Ammon's horn (tissue), 1 donor: Measurements from ENCODE around the gene MAGEB5.
"Not testable (repeated sequence)": the region's sequence is repeated elsewhere in the genome, so short reads cannot be mapped to it uniquely, and the experiment has no call there.

ENCODE experiments used
- DNase-seq: peaks from one replicate; pipeline ENCODE4 v3.0.0-alpha.2; 2016; ENCODE audit warnings: low spot score

Gene MAGEB5, protein sequence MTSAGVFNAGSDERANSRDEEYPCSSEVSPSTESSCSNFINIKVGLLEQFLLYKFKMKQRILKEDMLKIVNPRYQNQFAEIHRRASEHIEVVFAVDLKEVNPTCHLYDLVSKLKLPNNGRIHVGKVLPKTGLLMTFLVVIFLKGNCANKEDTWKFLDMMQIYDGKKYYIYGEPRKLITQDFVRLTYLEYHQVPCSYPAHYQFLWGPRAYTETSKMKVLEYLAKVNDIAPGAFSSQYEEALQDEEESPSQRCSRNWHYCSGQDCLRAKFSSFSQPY

DNA sequence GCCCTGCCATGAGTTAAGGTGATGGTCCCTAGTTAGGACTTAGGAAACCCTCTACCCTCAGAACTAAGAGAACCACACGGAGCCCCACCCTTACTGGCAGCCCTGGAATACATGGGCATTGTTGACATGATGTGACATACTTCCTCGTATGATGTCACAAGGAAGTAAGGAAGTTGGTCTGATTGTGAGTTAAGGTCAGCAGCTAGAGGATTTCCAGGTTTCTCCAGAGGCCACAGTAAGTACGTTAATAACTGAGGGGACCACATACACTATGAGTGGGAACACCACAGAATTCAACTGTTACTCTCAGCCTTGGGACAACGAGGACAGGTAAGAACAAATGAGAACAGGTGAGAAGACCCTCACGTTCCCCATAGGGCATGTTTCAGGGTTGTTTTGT, at the start of gene MAGEB5:
Gene MAGEB5 (plus strand): TSS at position 301 of the 400 bp plus-strand sequence. CDS start 1,133 bp downstream, outside the sequence.
- no peak for DNase-seq

DNA sequence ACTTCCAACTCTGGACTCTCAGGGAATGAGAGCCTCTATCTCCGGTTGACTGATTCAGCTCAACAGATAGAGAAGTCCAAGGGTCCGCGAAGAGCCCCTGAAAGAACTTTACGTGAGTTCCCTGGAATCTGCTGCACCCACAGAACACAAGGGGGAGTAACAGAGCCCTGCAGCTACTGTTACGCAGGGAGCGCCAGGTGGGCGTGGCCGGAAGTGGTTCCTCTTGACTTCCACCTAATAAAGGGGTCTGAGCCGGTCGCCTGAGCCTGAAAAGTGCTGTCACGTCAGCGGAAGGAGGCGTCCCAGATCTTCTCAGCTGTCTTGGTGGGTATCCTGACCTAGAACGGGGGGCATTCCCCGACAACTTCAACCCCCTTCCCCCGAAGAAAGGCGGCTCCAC, 23.8 kb upstream of the MAGEB5 start, which contains the start of gene MAGEB6:
Gene MAGEB6 (plus strand): TSS at position 237 of the 400 bp plus-strand sequence. CDS start 1,407 bp downstream, outside the sequence.
- no peak for DNase-seq

DNA sequence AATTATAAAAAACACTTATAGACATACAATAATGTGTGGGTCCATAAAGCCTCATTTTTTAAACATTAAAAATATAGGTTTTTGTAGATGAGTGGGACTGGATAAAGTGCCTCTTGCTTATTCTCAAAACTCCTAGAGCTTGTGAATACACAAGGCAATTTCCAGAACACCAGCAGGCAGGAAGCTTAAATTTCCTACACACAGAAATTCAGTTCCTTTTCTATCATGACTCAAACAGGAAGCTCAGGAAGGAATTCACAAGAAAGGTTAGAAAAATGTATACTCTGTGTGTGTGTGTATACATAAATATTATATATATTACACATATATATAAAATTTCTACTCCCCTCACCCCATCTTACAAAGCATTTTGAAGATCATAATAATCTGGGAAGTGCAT, 12.4 kb upstream of the MAGEB5 start:
- no peak for DNase-seq

DNA sequence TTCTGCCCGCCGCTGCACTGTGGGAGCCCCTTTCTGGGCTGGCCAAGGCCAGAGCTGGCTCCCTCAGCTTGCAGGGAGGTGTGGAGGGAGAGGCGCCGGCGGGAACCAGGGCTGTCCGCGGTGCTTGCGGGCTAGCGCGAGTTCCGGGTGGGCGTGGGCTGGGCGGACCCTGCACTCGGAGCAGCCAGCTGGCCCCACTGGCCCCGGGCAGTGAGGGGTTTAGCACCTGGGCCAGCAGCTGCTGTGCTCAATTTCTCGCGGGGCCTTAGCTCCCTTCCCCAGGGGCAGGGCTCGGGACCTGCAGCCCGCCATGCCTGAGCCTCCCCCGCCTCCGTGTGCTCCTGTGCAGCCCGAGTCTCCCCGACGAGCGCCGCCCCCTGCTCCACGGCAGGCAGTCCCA, 11.3 kb upstream of the MAGEB5 start:
- DNase-seq = not testable (repeated sequence)

- no peak for DNase-seq
Observed at GRCh38 chrX:26208012-26208411, 8.0 kb upstream of the MAGEB5 start.

GRCh38 chrX:26219351-26219750, 3.4 kb downstream of the MAGEB5 start:
- DNase-seq = no peak

GRCh38 chrX:26234177-26234576, 18.2 kb downstream of the MAGEB5 start:
- no peak for DNase-seq

GRCh38 chrX:26253526-26253925, 37.6 kb downstream of the MAGEB5 start:
- no peak for DNase-seq

DNA sequence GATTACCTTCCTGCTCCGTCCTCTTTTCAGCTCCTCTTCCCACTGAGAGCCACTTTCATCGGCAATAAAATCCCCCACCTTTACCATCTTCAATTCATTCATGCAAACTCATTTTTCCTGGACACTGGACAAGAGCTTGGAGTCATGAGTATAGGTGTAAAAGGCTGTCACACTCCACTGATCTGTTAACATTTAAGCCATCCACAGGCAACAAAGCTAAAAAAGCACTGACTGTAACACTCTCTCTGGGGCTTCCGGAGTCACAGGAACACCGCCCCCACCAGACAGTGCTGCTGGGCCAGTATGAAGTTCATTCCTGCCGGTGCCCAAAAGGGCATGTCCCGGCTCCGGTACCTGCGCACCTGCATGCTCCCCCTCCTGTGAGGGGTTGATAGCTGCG, 38.5 kb downstream of the MAGEB5 start:
- DNase-seq = no peak

DNA sequence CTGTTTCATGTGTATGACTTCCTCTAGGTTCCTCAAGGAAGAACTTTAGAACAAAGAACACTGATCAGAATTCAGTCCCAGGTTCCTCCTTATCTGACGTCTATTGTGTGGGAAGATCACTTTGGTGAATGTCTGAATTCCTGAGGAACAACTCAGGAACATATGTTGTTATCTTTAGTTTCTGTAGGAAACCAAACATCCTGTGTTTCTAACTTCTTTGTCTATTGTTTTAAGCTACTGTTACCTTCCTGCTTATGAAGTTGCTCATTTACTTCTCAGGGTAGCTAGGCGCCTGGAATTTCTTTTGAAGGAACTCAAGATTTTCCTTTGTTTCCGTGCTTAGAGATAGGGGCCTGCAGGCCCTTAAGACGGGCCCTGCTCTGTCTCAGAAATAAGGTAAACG, 46.2 kb downstream of the MAGEB5 start:
- no peak for DNase-seq
